Measurements from ENCODE around the gene COL4A2. TPM values are rescaled to one million over a fixed set of nuclear protein-coding genes. Genes with fewer than 3 reads are reported as not detected.
A peak's percentile ranks its signal among the peaks of the same experiment; 100 is the strongest.

The COL4A2 gene
- total RNA-seq, 3 donors from 2014 or later (not counting 1 experiment from before 2014, with no cell fraction given) = not detected

DNA sequence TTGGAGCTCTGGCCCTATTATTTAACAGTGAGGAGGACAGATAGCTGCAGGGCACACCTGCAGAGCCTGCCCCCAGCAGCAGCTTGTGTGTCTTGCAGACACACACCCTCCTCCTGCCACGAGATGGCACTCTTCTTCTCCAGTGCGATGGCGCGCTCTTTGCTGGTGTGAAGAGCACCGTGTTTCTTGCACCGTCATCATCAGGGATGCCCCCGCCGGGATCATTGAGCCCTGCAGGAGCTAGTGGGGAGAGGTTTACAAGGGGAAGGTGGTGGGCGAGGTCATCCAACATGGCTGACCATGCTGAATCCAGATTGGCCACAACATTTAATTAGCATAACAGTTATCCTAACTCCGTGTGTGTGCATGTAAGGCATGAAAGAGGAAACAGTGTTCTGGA lies 148.9 kb downstream of the COL4A2 start:
- H3K36me3 ChIP-seq (ENCODE audit: control insufficient read depth, insufficient read depth, low read length) = no peaks in the 10 kb centered on the region
- no peak overlapping the region for H3K27ac ChIP-seq (ENCODE audit: low read length)
- TF ChIP-seq, protein P1, sequence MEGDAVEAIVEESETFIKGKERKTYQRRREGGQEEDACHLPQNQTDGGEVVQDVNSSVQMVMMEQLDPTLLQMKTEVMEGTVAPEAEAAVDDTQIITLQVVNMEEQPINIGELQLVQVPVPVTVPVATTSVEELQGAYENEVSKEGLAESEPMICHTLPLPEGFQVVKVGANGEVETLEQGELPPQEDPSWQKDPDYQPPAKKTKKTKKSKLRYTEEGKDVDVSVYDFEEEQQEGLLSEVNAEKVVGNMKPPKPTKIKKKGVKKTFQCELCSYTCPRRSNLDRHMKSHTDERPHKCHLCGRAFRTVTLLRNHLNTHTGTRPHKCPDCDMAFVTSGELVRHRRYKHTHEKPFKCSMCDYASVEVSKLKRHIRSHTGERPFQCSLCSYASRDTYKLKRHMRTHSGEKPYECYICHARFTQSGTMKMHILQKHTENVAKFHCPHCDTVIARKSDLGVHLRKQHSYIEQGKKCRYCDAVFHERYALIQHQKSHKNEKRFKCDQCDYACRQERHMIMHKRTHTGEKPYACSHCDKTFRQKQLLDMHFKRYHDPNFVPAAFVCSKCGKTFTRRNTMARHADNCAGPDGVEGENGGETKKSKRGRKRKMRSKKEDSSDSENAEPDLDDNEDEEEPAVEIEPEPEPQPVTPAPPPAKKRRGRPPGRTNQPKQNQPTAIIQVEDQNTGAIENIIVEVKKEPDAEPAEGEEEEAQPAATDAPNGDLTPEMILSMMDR (IDR thresholded peaks at IDR 0.05) = peak; percentile 30
- H3K36me3 Mint-ChIP-seq = no peaks in the 10 kb centered on the region
- H3K9me3 ChIP-seq (ENCODE audit: control insufficient read depth, insufficient read depth, low read length) = no peaks in the 10 kb centered on the region
- peaks cover 17% of the 10 kb centered on the region in 2 donors for H3K27me3 Mint-ChIP-seq (ENCODE audit: low read depth in 2 of 2)
- H3K27ac Mint-ChIP-seq = no peak overlapping the region
- intact Hi-C loops (cut with micrococcal nuclease) = loop anchor here (2.0 kb wide), 1 partner anchor 363 kb away; no protein-coding TSS in a partner anchor
- under 1% methylated on average over 8 of the region's 10 CpGs for WGBS (ENCODE audit: insufficient coverage)
- H3K4me3 Mint-ChIP-seq = no peak overlapping the region
- no peaks in the 10 kb centered on the region for H3K27me3 ChIP-seq (ENCODE audit: control insufficient read depth, insufficient read depth, low read length)
- peaks cover 6% of the 10 kb centered on the region in 2 donors for H3K4me1 Mint-ChIP-seq
- peaks cover 4% of the 10 kb centered on the region for H3K4me1 ChIP-seq (ENCODE audit: control insufficient read depth, insufficient read depth, low read length)
- H3K4me3 ChIP-seq (ENCODE audit: low read length) = no peak overlapping the region
- ATAC-seq (peak; percentile 54 to 84 (median 68)), DNase-seq (peak in 1 of 2 donors; percentile 74)
- no peaks in the 10 kb centered on the region for H3K9me3 Mint-ChIP-seq

DNA sequence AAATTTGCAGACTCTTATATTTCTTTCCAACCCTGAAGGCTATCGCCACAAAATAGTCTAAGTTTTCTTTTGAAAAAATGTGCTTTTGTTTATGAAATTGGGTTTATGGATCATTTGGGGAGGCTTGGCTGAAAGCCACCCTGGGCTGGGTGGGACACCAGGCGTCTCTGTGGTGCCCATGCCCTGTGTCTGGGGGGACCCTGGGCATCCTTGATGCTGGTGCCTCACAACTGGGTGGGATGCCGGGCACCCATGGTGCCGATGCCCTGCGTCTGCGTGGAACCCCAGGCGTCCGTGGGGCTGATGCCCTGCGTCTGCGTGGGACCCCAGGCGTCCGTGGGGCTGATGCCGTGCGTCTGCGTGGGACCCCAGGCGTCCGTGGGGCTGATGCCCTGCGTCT lies 149.5 kb downstream of the COL4A2 start:
- no peak for DNase-seq
- TF ChIP-seq, protein P1 (IDR thresholded peaks at IDR 0.05) = no peak
- H3K27ac Mint-ChIP-seq = no peak overlapping the region
- peaks cover 17% of the 10 kb centered on the region in 2 donors for H3K27me3 Mint-ChIP-seq (ENCODE audit: low read depth in 2 of 2)
- 92% methylated on average over 18 of the region's 18 CpGs for WGBS (ENCODE audit: insufficient coverage)
- H3K4me3 ChIP-seq (ENCODE audit: low read length) = no peak overlapping the region
- H3K27me3 ChIP-seq (ENCODE audit: control insufficient read depth, insufficient read depth, low read length) = no peaks in the 10 kb centered on the region
- no peaks in the 10 kb centered on the region for H3K9me3 Mint-ChIP-seq
- no peak for ATAC-seq
- intact Hi-C loops (cut with micrococcal nuclease) = loop anchor here (2.0 kb wide), 1 partner anchor 362 kb away; no protein-coding TSS in a partner anchor
- H3K27ac ChIP-seq (ENCODE audit: low read length) = no peak overlapping the region
- H3K36me3 Mint-ChIP-seq = no peaks in the 10 kb centered on the region
- H3K4me1 ChIP-seq (ENCODE audit: control insufficient read depth, insufficient read depth, low read length) = peaks cover 4% of the 10 kb centered on the region
- H3K4me1 Mint-ChIP-seq = peaks cover 6% of the 10 kb centered on the region in 2 donors
- H3K36me3 ChIP-seq (ENCODE audit: control insufficient read depth, insufficient read depth, low read length) = no peaks in the 10 kb centered on the region
- no peak overlapping the region for H3K4me3 Mint-ChIP-seq
- H3K9me3 ChIP-seq (ENCODE audit: control insufficient read depth, insufficient read depth, low read length) = no peaks in the 10 kb centered on the region

DNA sequence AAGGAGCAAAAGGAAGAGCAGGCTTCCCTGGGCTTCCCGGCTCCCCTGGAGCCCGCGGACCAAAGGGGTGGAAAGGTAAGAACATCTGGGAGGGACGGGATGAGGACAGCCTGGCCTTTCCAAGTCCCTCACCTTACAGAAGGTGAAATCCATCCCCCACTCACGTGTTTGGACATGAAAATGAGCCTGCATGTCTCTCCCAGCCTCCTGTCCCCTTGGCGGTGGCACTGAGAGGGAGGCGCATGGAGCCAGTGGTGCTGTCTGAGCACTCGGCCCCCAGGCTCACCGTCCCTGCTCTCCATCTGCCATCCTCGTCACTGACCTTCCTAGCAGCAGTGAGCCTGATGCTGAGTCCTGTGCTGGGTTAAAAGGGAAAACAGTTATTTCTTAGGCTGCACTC lies 150.3 kb downstream of the COL4A2 start:
- Mint-ChIP-seq H3K27me3 (ENCODE audit: low read depth in 2 of 2) (peaks cover 17% of the 10 kb centered on the region in 2 donors), H3K9me3 (no peaks in the 10 kb centered on the region), H3K27ac (no peak overlapping the region), H3K4me3 (no peak overlapping the region), H3K4me1 (peaks cover 6% of the 10 kb centered on the region in 2 donors), H3K36me3 (no peaks in the 10 kb centered on the region)
- 88% methylated on average over 10 of the region's 10 CpGs for WGBS (ENCODE audit: insufficient coverage)
- no peak overlapping the region for H3K4me3 ChIP-seq (ENCODE audit: low read length)
- DNase-seq (no peak), ATAC-seq (no peak)
- H3K9me3 ChIP-seq (ENCODE audit: control insufficient read depth, insufficient read depth, low read length) = no peaks in the 10 kb centered on the region
- no peaks in the 10 kb centered on the region for H3K36me3 ChIP-seq (ENCODE audit: control insufficient read depth, insufficient read depth, low read length)
- TF ChIP-seq, protein P1 (IDR thresholded peaks at IDR 0.05) = no peak
- peaks cover 4% of the 10 kb centered on the region for H3K4me1 ChIP-seq (ENCODE audit: control insufficient read depth, insufficient read depth, low read length)
- H3K27ac ChIP-seq (ENCODE audit: low read length) = no peak overlapping the region
- intact Hi-C loops (cut with micrococcal nuclease) = loop anchor here (2.0 kb wide), 1 partner anchor 361 kb away; no protein-coding TSS in a partner anchor
- H3K27me3 ChIP-seq (ENCODE audit: control insufficient read depth, insufficient read depth, low read length) = no peaks in the 10 kb centered on the region

DNA sequence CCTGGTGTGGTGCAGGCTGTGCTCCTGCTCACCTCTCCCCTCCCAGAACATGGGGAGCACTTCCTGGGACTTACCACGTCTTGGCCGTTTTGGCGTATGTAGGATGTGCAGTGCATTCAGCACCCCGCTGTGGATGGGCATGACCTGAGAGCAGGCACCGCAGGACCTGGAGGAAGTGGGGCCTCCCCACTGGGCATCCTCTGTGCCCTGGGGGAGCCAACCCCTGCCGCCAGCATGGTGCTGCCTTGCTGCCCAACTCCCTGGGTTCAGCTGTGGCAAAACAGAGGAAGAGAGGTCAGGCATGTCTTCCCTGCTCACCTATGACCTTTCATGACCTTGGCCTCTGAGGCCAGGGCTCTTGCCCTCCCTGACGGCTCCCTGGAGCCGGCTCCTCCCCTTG lies 150.9 kb downstream of the COL4A2 start:
- TF ChIP-seq, protein P1 (IDR thresholded peaks at IDR 0.05) = no peak
- no peak overlapping the region for H3K4me3 ChIP-seq (ENCODE audit: low read length)
- H3K9me3 ChIP-seq (ENCODE audit: control insufficient read depth, insufficient read depth, low read length) = no peaks in the 10 kb centered on the region
- DNase-seq (no peak), ATAC-seq (no peak)
- Mint-ChIP-seq H3K27ac (no peak overlapping the region), H3K27me3 (ENCODE audit: low read depth in 2 of 2) (peaks cover 17 to 20% of the 10 kb centered on the region in 2 donors), H3K36me3 (no peaks in the 10 kb centered on the region), H3K4me3 (no peak overlapping the region), H3K9me3 (no peaks in the 10 kb centered on the region), H3K4me1 (peaks cover 6% of the 10 kb centered on the region in 2 donors)
- H3K4me1 ChIP-seq (ENCODE audit: control insufficient read depth, insufficient read depth, low read length) = peaks cover 4% of the 10 kb centered on the region
- no peaks in the 10 kb centered on the region for H3K27me3 ChIP-seq (ENCODE audit: control insufficient read depth, insufficient read depth, low read length)
- H3K36me3 ChIP-seq (ENCODE audit: control insufficient read depth, insufficient read depth, low read length) = no peaks in the 10 kb centered on the region
- 68% methylated on average over 8 of the region's 8 CpGs for WGBS (ENCODE audit: insufficient coverage)
- no peak overlapping the region for H3K27ac ChIP-seq (ENCODE audit: low read length)
- intact Hi-C loops (cut with micrococcal nuclease) = no loop called here

All from natural killer cell (primary cell).